ENCODE results near the gene PRICKLE3. TPM values are rescaled to one million over a fixed set of nuclear protein-coding genes. Genes with fewer than 3 reads are reported as not detected.

Gene PRICKLE3
- polyA plus RNA-seq, 3 donors, result 4.4 to 22.3 (median 5.4) TPM

GRCh38 chrX:49232525-49232924, 46.4 kb upstream of the PRICKLE3 start:
- Mint-ChIP-seq H3K27me3 (ENCODE audit: low read depth in 3 of 3) (peaks cover 0 to 5% (median 2%) of the 10 kb centered on the region in 3 donors), H3K27ac (no peak overlapping the region), H3K4me1 (peaks cover 27% of the 10 kb centered on the region), H3K4me3 (no peak overlapping the region), H3K36me3 (no peaks in the 10 kb centered on the region), H3K9me3 (peaks cover 0 to 26% (median 10%) of the 10 kb centered on the region in 7 donors)
- no peak overlapping the region for H3K4me3 ChIP-seq (replicated peaks in 1 of 3; ENCODE audit: low read depth in 2 of 3, low read length in 3 of 3)
- H4K20me1 ChIP-seq (ENCODE audit: insufficient read depth, low read length), result no peaks in the 10 kb centered on the region
- intact Hi-C loops (cut with micrococcal nuclease), result no loop called here
- H3K79me2 ChIP-seq (ENCODE audit: insufficient read depth, low read length), result peaks cover 19% of the 10 kb centered on the region
- H3K4me2 ChIP-seq (replicated peaks; ENCODE audit: extremely low read depth, low read length, poor library complexity, severe bottlenecking), result no peak overlapping the region
- TF ChIP-seq, protein P1, sequence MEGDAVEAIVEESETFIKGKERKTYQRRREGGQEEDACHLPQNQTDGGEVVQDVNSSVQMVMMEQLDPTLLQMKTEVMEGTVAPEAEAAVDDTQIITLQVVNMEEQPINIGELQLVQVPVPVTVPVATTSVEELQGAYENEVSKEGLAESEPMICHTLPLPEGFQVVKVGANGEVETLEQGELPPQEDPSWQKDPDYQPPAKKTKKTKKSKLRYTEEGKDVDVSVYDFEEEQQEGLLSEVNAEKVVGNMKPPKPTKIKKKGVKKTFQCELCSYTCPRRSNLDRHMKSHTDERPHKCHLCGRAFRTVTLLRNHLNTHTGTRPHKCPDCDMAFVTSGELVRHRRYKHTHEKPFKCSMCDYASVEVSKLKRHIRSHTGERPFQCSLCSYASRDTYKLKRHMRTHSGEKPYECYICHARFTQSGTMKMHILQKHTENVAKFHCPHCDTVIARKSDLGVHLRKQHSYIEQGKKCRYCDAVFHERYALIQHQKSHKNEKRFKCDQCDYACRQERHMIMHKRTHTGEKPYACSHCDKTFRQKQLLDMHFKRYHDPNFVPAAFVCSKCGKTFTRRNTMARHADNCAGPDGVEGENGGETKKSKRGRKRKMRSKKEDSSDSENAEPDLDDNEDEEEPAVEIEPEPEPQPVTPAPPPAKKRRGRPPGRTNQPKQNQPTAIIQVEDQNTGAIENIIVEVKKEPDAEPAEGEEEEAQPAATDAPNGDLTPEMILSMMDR (IDR thresholded peaks at IDR 0.05), result no peak
- no peak overlapping the region for H3K27ac ChIP-seq (ENCODE audit: low read depth in 1 of 2, low read length in 2 of 2)
- no CpG with 5 or more reads among the region's 2 CpGs for WGBS (ENCODE audit: insufficient coverage)
- no peak for DNase-seq
- H3K4me1 ChIP-seq (ENCODE audit: control insufficient read depth in 1 of 2, insufficient read depth in 2 of 2, low read length in 2 of 2), result peaks cover 32 to 36% of the 10 kb centered on the region in 2 donors
- no peaks in the 10 kb centered on the region for H3K9me3 ChIP-seq (replicated peaks in 1 of 2; ENCODE audit: control insufficient read depth in 1 of 2, insufficient read depth in 1 of 2, low read length in 2 of 2)
- no peaks in the 10 kb centered on the region for H3K36me3 ChIP-seq (replicated peaks in 1 of 2; ENCODE audit: control insufficient read depth in 1 of 2, insufficient read depth in 2 of 2, low read length in 2 of 2)
- no peak overlapping the region for H2AFZ ChIP-seq (ENCODE audit: insufficient read depth, low read depth, low read length, poor library complexity, severe bottlenecking)
- H3K9ac ChIP-seq (ENCODE audit: insufficient read depth, low read length, poor library complexity, severe bottlenecking), result no peak overlapping the region
- no peaks in the 10 kb centered on the region for H3K27me3 ChIP-seq (ENCODE audit: control insufficient read depth in 2 of 2, insufficient read depth in 2 of 2, low read length in 2 of 2)

GRCh38 chrX:49231333-49232000, 45.3 kb upstream of the PRICKLE3 start:
- Histone ChIP-seq H3K4me3 (replicated peaks in 1 of 3; ENCODE audit: low read depth in 2 of 3, low read length in 3 of 3) (peak overlapping the region in 1 of 3 experiments; percentile 74), H3K27me3 (ENCODE audit: control insufficient read depth in 2 of 2, insufficient read depth in 2 of 2, low read length in 2 of 2) (no peaks in the 10 kb centered on the region), H3K36me3 (replicated peaks in 1 of 2; ENCODE audit: control insufficient read depth in 1 of 2, insufficient read depth in 2 of 2, low read length in 2 of 2) (no peaks in the 10 kb centered on the region), H3K79me2 (ENCODE audit: insufficient read depth, low read length) (peaks cover 15% of the 10 kb centered on the region), H3K9me3 (replicated peaks in 1 of 2; ENCODE audit: control insufficient read depth in 1 of 2, insufficient read depth in 1 of 2, low read length in 2 of 2) (no peaks in the 10 kb centered on the region), H2AFZ (ENCODE audit: insufficient read depth, low read depth, low read length, poor library complexity, severe bottlenecking) (peak overlapping the region; percentile 81), H4K20me1 (ENCODE audit: insufficient read depth, low read length) (no peaks in the 10 kb centered on the region), H3K9ac (ENCODE audit: insufficient read depth, low read length, poor library complexity, severe bottlenecking) (peak overlapping the region; percentile 68), H3K4me2 (replicated peaks; ENCODE audit: extremely low read depth, low read length, poor library complexity, severe bottlenecking) (peak overlapping the region; percentile 71), H3K4me1 (ENCODE audit: control insufficient read depth in 1 of 2, insufficient read depth in 2 of 2, low read length in 2 of 2) (peaks cover 23 to 25% of the 10 kb centered on the region in 2 donors), H3K27ac (ENCODE audit: low read depth in 1 of 2, low read length in 2 of 2) (peak overlapping the region; percentile 65 to 87)
- DNase-seq, result no peak
- TF ChIP-seq, protein P1 (IDR thresholded peaks at IDR 0.05), result no peak
- Mint-ChIP-seq H3K4me1 (peaks cover 17% of the 10 kb centered on the region), H3K27me3 (ENCODE audit: low read depth in 3 of 3) (peaks cover 2 to 3% (median 2%) of the 10 kb centered on the region in 3 donors), H3K27ac (peak overlapping the region in 6 of 7 donors; percentile 61 to 92 (median 82)), H3K36me3 (no peaks in the 10 kb centered on the region), H3K9me3 (peaks cover 0 to 26% (median 10%) of the 10 kb centered on the region in 7 donors), H3K4me3 (peak overlapping the region in 1 of 2 donors; percentile 79)
- 94% methylated on average over 3 of the region's 10 CpGs for WGBS (ENCODE audit: insufficient coverage)
- intact Hi-C loops (cut with micrococcal nuclease), result no loop called here
